ENCODE measurements around the gene MAMLD1. TPM values are rescaled to one million over a fixed set of nuclear protein-coding genes. Genes with fewer than 3 reads are reported as not detected.

The MAMLD1 gene
- total RNA-seq, 1 experiment from 2014 or later, result 0.48 TPM

DNA sequence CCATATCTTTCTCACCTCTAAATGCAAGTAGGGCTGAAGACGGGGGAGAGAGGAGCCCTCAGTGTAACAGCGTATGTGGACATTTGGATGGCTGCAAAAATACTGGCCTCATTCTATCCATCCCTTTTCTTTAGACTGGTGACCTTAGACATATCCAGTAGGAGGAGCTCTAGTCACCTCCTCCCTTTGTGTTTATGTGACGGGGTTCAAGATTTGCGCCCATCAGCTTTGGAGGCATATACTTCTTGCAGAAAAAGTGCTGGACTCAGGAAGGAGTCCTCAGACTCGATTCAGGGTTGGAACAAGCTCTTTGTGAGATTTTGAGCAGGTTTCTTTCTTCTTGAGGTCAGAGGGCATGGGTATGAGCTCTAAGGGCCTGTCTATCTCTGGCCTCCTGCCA is 86.2 kb downstream of the MAMLD1 start:
- H3K23ac ChIP-seq (ENCODE audit: insufficient read length, low read depth, low read length), result no peak overlapping the region
- no peak overlapping the region for H2BK5ac ChIP-seq (ENCODE audit: insufficient read length, low read length)
- no peak overlapping the region for H2BK12ac ChIP-seq (ENCODE audit: insufficient read length, low read depth, low read length)
- no peak overlapping the region for H3K14ac ChIP-seq (ENCODE audit: insufficient read depth, low read length)
- no peak overlapping the region for H2BK20ac ChIP-seq (ENCODE audit: low read depth, low read length, poor library complexity, severe bottlenecking)
- Mint-ChIP-seq H3K27me3 (ENCODE audit: low read depth) (peaks cover 2% of the 10 kb centered on the region), H3K4me1 (0 out of 4 replicates have a peak, but pooled peaks cover 0 to 3% of the 10 kb centered on the region in 2 experiments), H3K36me3 (ENCODE audit: insufficient read depth in 1 of 3, low read depth in 3 of 3) (peaks cover 0 to 2% (median 0%) of the 10 kb centered on the region in 3 experiments; a peak in 2 of 7 replicates), H3K27ac (no peak overlapping the region), H3K4me3 (no peak overlapping the region), H3K9me3 (peaks cover 55 to 66% of the 10 kb centered on the region in 2 experiments)
- no peaks in the 10 kb centered on the region for H4K20me1 ChIP-seq (ENCODE audit: control insufficient read depth, insufficient read depth, insufficient read length)
- H3K23me2 ChIP-seq (ENCODE audit: insufficient read length, low read depth, low read length, poor library complexity, severe bottlenecking), result no peaks in the 10 kb centered on the region
- no peak overlapping the region for H3K27ac ChIP-seq (ENCODE audit: insufficient read length, low read depth, low read length)
- H3K79me2 ChIP-seq (ENCODE audit: insufficient read depth, low read length), result no peaks in the 10 kb centered on the region
- no peak for DNase-seq
- H3K18ac ChIP-seq (ENCODE audit: insufficient read length, low read depth, low read length), result no peak overlapping the region
- H3K27me3 ChIP-seq (ENCODE audit: insufficient read depth, low read length), result no peaks in the 10 kb centered on the region
- no peak overlapping the region for H2AFZ ChIP-seq (ENCODE audit: low read length)
- no peaks in the 10 kb centered on the region for H3K79me1 ChIP-seq (ENCODE audit: insufficient read depth, low read depth, low read length, poor library complexity, severe bottlenecking)
- H3K9ac ChIP-seq (ENCODE audit: extremely low read depth, insufficient read length, low read length), result no peak overlapping the region
- H2BK15ac ChIP-seq (ENCODE audit: low read depth, low read length), result no peak overlapping the region
- TF ChIP-seq CTCF (conservative IDR thresholded peaks at IDR 0.05), result peak; percentile 41; the same call in 2 of the 3 replicates
- H4K8ac ChIP-seq (replicated peaks; ENCODE audit: insufficient read length, low read depth, low read length), result no peak overlapping the region
- no peak overlapping the region for H4K91ac ChIP-seq (ENCODE audit: insufficient read length, low read depth, low read length)
- H3K4me1 ChIP-seq (ENCODE audit: insufficient read depth, low read length), result no peaks in the 10 kb centered on the region
- H3K56ac ChIP-seq (ENCODE audit: insufficient read length, low read depth, low read length), result no peak overlapping the region
- H2AK5ac ChIP-seq (ENCODE audit: insufficient read length, low read length), result no peak overlapping the region
- no peak overlapping the region for H3T11ph ChIP-seq (ENCODE audit: low read length)
- no peak overlapping the region for H3K4ac ChIP-seq (ENCODE audit: low read depth, low read length)
- H3K4me2 ChIP-seq (ENCODE audit: insufficient read depth, insufficient read length, low read length), result no peak overlapping the region
- no peak overlapping the region for H4K5ac ChIP-seq (ENCODE audit: insufficient read length, low read depth, low read length)
- no peaks in the 10 kb centered on the region for H3K9me3 ChIP-seq (ENCODE audit: control insufficient read depth, low read depth, low read length)
- WGBS (ENCODE audit: extremely low coverage, insufficient read length, low lambda C conversion rate), result no CpG with 5 or more reads among the region's 5 CpGs
- no peak overlapping the region for H2BK120ac ChIP-seq (ENCODE audit: low read depth, low read length, poor library complexity, severe bottlenecking)
